ENCODE measurements around the gene DMD. TPM values are rescaled to one million over a fixed set of nuclear protein-coding genes. Genes with fewer than 3 reads are reported as not detected.

DMD gene
- total RNA-seq, 2 experiments from 2014 or later, result 0.20 to 0.47 TPM

DNA sequence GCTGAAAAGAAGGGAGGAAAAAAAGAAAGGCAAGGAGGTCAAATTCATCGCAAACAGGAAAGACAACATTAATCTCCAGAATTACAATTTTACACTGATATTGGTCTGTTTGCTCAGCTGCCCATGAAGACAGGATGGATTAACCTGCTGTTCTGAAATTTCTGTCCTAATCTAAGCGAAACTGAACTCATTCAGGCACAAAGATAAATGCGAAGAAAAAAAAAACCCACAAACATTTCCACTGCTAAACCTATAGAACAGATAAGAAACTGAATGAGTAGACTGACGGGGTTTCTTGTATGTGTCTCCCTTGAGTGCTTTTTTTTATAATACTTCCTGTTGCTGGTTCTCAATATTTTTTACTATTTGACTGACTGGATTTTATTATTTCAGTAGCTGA lies 1887.7 kb downstream of the DMD start:
- CTCF ChIA-PET, result no interaction called here
- Mint-ChIP-seq H3K4me3 (no peak overlapping the region), H3K27ac (no peak overlapping the region), H3K4me1 (ENCODE audit: low read depth) (no peaks in the 10 kb centered on the region), H3K9me3 (no peaks in the 10 kb centered on the region), H3K36me3 (ENCODE audit: low read depth) (no peaks in the 10 kb centered on the region), H3K27me3 (no peaks in the 10 kb centered on the region)
- Histone ChIP-seq H3K4me3 (ENCODE audit: low read length) (no peak overlapping the region), H3K36me3 (ENCODE audit: insufficient read depth, low read length) (no peaks in the 10 kb centered on the region), H3K27ac (ENCODE audit: low read depth in 1 of 2, low read length in 2 of 2) (no peak overlapping the region), H3K27me3 (ENCODE audit: control insufficient read depth in 1 of 2, insufficient read depth in 2 of 2, low read length in 2 of 2) (no peaks in the 10 kb centered on the region), H3K9me3 (ENCODE audit: control insufficient read depth in 1 of 2, insufficient read depth in 1 of 2, low read length in 2 of 2) (no peaks in the 10 kb centered on the region), H3K4me1 (ENCODE audit: insufficient read depth, low read length) (no peaks in the 10 kb centered on the region)
- no peak for TF ChIP-seq CTCF (IDR thresholded peaks at IDR 0.05)
- intact Hi-C loops (cut with DNase I, micrococcal nuclease), result no loop called here
- no peak for ATAC-seq (ENCODE audit: poor library complexity)
- POLR2A ChIA-PET, result no interaction called here
- DNase-seq, result no peak

DNA sequence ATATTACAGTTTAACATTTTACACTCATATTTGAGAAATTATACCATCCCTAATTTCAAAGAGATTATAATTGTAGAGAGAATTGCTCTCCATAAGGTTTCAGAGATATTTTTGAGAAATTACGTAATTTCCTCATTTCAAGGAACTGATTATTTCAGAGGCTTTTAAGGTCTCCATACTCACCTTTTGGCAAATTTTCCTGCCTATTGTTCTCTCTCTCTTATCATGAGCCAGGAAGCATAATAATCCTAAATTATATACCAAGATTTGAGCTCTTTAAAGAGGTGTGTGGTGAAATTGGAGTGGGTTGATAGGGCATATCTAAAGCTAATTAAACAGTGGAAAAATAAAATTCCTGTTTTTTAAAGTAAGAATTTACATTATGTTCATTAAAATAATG lies 1890.6 kb downstream of the DMD start:
- TF ChIP-seq CTCF (IDR thresholded peaks at IDR 0.05), result no peak
- CTCF ChIA-PET, result no interaction called here
- no peak overlapping the region for H3K4me3 Mint-ChIP-seq

GRCh38 chrX:31319586-31319985 lies 1891.8 kb downstream of the DMD start:
- Histone ChIP-seq H3K36me3 (ENCODE audit: insufficient read depth, low read length) (no peaks in the 10 kb centered on the region), H3K27me3 (ENCODE audit: control insufficient read depth in 1 of 2, insufficient read depth in 2 of 2, low read length in 2 of 2) (no peaks in the 10 kb centered on the region), H3K27ac (ENCODE audit: low read depth in 1 of 2, low read length in 2 of 2) (no peak overlapping the region), H3K4me3 (ENCODE audit: low read length) (no peak overlapping the region), H3K9me3 (ENCODE audit: control insufficient read depth in 1 of 2, insufficient read depth in 1 of 2, low read length in 2 of 2) (no peaks in the 10 kb centered on the region), H3K4me1 (ENCODE audit: insufficient read depth, low read length) (no peaks in the 10 kb centered on the region)
- ATAC-seq (ENCODE audit: poor library complexity) (no peak), DNase-seq (no peak)
- ChIA-PET CTCF (no interaction called here), POLR2A (no interaction called here)
- Mint-ChIP-seq H3K36me3 (ENCODE audit: low read depth) (no peaks in the 10 kb centered on the region), H3K4me1 (ENCODE audit: low read depth) (no peaks in the 10 kb centered on the region), H3K27me3 (no peaks in the 10 kb centered on the region), H3K27ac (no peak overlapping the region), H3K9me3 (no peaks in the 10 kb centered on the region), H3K4me3 (no peak overlapping the region)
- TF ChIP-seq CTCF (IDR thresholded peaks at IDR 0.05), result no peak
- intact Hi-C loops (cut with DNase I, micrococcal nuclease), result no loop called here

More for the DNA sequence above, 1890.6 kb downstream of the DMD start:
- Histone ChIP-seq H3K9me3 (ENCODE audit: control insufficient read depth in 1 of 2, insufficient read depth in 1 of 2, low read length in 2 of 2) (no peaks in the 10 kb centered on the region), H3K4me1 (ENCODE audit: insufficient read depth, low read length) (no peaks in the 10 kb centered on the region), H3K36me3 (ENCODE audit: insufficient read depth, low read length) (no peaks in the 10 kb centered on the region), H3K4me3 (ENCODE audit: low read length) (no peak overlapping the region), H3K27me3 (ENCODE audit: control insufficient read depth in 1 of 2, insufficient read depth in 2 of 2, low read length in 2 of 2) (no peaks in the 10 kb centered on the region), H3K27ac (ENCODE audit: low read depth in 1 of 2, low read length in 2 of 2) (no peak overlapping the region)
- H3K27me3 Mint-ChIP-seq, result no peaks in the 10 kb centered on the region
- no peaks in the 10 kb centered on the region for H3K36me3 Mint-ChIP-seq (ENCODE audit: low read depth)
- no peaks in the 10 kb centered on the region for H3K9me3 Mint-ChIP-seq
- POLR2A ChIA-PET, result no interaction called here
- ATAC-seq (ENCODE audit: poor library complexity) (no peak), DNase-seq (no peak)
- no peaks in the 10 kb centered on the region for H3K4me1 Mint-ChIP-seq (ENCODE audit: low read depth)
- intact Hi-C loops (cut with DNase I, micrococcal nuclease), result no loop called here
- H3K27ac Mint-ChIP-seq, result no peak overlapping the region

All from CD4-positive, alpha-beta T cell (primary cell).